SW480 (cell line): Measurements from ENCODE around the gene SAG.

ENCODE experiments used
- DNase-seq: peaks from one replicate; pipeline ENCODE4 v3.0.0-alpha.2; 2016; ENCODE audit warnings: low spot score

Gene SAG

GRCh38 chr2:233288663-233289062, 19.0 kb upstream of the SAG start:
- no peak for DNase-seq

- DNase-seq = no peak
Measured at GRCh38 chr2:233289648-233290047, 18.0 kb upstream of the SAG start.

DNA sequence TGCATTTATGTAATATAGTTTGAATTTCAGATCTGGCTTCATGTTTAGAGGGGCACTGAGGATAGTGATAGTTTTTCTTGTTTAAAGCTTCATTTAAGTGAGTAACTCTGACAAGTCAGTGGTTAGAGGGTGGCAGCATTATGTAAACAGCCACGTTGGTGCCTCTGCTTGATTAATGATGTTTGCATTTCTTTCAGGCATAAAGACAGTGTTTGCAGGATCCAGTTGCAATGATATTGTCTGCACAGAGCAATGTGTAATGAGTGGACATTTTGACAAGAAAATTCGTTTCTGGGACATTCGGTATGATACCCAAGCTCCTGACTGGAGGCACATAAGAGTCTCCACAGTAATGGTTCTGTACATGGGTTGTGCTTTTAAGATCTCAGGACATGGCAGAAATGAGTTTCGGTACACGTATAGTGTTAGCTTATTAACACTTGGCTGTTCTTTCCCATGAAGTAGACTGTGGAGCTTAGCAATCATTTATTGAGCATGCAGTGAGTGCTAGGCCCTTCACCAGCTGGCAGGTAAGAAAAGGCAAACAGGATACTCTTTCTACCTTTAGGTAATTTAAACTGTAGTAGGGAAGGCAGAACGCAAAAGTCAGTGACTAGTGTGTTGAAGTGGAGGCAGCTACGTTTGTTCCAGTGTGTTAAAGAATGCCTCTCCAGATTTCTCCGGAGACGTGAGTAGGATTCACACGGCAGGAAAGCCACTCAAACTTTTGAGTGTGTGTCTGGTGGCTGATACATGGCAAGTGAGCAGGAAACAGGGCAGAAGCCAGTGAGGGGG, 17.4 kb upstream of the SAG start:
- no peak for DNase-seq

DNA sequence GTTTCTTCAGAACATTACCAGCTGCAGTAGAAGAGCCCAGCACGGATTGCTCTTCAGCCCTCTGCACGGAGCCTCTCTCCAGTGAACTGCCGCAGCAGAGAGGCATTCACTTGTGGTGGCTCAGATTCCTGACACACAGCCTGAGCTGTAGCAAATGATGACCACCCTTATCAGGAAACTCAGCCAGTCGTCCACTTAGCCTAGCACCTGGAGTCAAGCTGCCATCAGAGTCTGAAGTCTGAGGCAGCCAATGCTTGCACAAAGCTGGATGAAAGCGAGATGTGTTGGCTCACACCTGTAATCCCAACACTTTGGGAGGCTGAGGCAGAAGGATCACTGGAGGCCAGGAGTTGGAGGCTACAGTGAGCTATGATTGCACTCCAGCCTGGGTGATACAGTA, 11.7 kb upstream of the SAG start:
- no peak for DNase-seq

DNA sequence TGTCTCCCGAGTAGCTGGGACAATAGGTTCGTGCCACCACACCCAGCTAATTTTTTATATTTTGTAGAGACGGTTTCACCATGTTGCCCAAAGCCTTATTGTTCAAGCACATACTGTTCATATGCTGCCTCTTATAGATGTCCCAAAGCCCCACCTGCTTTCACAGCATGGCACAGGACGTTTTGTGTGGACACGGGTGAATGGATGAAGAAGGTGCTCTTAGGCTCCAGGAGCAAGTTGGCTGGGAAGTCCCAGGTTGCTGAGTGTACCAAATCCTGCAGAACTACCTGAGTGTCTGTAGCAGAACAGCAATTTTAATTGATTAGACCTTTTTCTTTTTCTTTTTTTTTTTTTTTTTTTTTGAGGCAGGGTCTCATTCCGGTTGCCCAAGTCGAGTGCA, 10.5 kb upstream of the SAG start:
- no peak for DNase-seq

- DNase-seq = no peak
Measured at GRCh38 chr2:233300401-233300800, 7.2 kb upstream of the SAG start.

DNA sequence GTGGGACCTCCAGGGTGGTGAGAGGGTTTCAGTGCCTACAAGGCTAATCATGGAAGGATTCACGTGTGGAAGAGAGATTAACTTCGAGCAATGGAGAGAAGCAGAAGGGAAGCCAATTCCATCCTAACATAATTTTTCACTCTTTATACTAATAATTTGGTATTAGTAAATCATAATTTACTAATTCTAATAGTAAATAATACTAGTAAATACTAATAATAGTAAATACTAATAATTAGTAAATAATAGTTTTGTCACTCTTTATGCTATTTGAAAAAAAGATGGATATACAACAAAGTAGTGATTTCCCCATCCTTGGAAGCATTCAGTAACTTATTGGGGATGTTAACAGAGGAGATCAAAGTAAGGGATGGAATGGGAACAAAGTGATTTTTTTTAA, 6.4 kb upstream of the SAG start:
- DNase-seq = no peak

DNA sequence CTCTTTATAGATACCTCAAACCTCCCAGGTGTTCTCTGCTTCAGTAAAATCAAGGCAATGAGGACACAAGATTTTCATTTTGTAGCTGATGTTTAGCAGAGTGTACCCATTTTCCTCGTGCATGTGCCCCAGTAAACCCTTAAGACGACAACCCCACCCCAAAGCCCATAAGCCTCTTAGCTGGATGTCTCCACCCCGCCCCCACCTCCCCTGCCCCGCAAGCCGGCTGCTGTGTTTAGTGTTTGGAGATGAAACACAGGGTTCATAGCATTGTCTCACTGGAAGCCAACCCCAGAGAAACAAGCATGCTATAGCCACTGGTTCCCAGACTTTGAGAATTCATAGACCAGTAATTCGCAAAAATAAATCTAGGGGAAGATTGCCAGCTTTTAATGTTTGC, 5.8 kb upstream of the SAG start:
- no peak for DNase-seq

DNA sequence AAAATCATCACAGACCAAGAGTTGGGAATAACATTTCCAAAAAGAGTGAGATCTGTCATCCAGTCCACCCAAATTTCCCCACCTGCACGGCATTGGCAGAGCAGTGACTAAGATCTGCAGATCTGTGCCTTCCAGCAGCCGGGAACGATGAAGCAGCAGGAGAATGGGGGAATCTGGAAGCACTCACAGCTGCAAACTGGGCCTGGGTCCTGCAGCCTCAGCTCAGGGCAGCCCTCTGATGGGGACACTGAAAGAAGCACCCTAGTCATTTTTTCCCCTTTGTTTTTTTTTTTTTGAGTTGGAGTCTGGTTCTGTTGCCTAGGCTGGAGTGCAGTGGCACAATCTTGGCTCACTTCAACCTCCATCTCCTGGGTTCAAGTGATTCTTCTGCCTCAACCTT, 4.4 kb upstream of the SAG start:
- no peak for DNase-seq

GRCh38 chr2:233311241-233311926, 3.8 kb downstream of the SAG start:
- DNase-seq = no peak

GRCh38 chr2:233312874-233313273, 5.3 kb downstream of the SAG start:
- no peak for DNase-seq

DNA sequence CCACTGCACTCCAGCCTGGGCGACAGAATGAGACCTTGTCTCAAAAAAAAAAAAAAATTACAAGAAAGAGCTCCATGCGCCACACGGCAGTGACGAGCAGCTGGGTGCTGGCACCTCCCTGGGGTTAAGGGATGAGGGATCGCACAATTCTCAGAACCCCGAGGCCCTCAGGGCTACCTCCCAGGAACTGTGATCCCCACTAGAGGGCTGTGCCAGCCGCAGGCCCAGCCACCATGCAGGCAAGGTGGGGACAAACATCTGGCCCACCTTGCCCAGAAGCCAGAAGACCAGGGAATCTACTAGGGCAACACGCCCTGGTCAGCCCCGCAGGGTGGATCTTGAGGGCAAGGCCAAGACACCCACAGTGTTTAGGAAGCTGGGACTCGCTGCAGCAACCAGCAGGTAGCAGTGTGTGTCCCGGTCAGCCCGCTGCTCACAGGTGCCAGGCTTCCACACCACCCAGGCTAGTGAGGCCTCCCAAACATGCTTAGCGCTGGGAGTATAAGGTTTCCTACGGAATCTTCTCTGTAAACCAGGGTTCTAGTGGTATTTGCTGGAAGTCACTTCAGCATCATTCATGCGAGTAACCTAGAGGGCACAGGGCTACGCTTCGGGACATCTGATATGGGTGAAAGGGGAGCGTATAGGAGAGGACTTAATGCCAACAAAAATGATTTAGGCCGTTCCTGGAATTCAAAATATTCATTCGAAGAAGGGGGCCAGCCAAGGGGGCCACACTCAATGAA, 6.7 kb downstream of the SAG start:
- DNase-seq = no peak

- DNase-seq = no peak
Measured at GRCh38 chr2:233317196-233317943, 9.8 kb downstream of the SAG start.

DNA sequence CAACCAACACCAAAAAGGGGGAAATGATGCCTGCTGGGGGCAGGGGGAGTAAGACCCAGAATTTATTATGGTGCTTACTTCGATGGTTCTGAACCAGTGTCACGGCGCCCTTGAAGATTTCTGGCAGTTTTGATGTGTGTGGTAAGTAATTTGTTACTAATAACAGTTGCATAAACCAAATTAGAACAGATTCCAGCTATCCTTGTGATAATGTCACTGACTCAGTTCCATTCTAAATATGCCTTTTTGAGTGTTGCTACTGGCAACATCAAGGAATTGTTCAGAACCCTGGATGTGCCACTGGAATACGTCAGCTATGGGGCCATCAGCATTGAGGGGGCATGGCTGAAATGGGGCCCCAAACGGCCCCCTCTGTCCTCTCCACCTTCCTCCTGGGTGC, 11.6 kb downstream of the SAG start:
- DNase-seq = no peak

DNA sequence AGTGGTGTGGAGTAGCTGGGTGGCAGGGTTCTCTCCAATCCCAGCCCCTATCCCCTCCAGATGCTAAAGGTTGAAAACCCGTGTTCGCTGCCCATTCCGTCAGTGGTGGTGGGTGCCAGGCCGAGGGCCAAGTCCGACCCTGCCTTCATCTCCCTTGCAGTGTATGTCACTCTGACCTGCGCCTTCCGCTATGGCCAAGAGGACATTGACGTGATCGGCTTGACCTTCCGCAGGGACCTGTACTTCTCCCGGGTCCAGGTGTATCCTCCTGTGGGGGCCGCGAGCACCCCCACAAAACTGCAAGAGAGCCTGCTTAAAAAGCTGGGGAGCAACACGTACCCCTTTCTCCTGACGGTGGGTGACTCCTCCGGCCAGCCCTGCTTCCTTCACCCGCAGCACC, 12.9 kb downstream of the SAG start:
- DNase-seq = no peak

- no peak for DNase-seq
Measured at GRCh38 chr2:233321166-233321565, 13.6 kb downstream of the SAG start.

GRCh38 chr2:233323851-233324250, 16.2 kb downstream of the SAG start:
- DNase-seq = no peak

- no peak for DNase-seq
Measured at GRCh38 chr2:233325256-233325655, 17.6 kb downstream of the SAG start.

GRCh38 chr2:233325814-233326213, 18.2 kb downstream of the SAG start:
- no peak for DNase-seq

DNA sequence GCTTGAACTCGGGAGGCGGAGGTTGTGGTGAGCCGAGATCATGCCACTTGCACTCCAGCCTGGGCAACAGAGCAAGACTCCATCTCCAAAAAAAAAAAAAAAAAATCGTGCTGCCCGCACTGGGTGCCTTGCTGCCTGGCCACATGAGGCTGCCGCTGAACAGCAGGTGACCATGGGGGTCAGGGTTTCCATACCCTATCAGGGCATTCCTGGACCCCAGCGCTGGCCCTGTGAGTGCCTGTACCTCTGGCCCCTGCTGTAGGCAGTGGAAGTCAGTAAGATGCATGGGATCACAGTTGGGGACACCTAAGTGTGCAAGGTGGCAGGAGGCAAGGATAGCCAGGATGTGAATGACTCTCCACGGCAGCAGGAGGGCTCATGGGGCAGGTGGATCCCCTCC, 18.9 kb downstream of the SAG start:
- no peak for DNase-seq

GRCh38 chr2:233328922-233329321, 21.3 kb downstream of the SAG start:
- no peak for DNase-seq

GRCh38 chr2:233329489-233330135, 22.0 kb downstream of the SAG start:
- peak; percentile 52 for DNase-seq
